GM18498 (cell line): ENCODE results near the gene SH2B3.
A peak's percentile ranks its signal among the peaks of the same experiment; 100 is the strongest.
"Not testable (repeated sequence)": the region's sequence is repeated elsewhere in the genome, so short reads cannot be mapped to it uniquely, and the experiment has no call there.

Experiments
- ATAC-seq: cut with Tn5 transposase; IDR thresholded peaks from one replicate; pipeline ENCODE4 v1.9.1; 2021; ENCODE audit warnings: mild to moderate bottlenecking, moderate library complexity; ENCODE audit not compliant: unreplicated experiment

SH2B3 gene

DNA sequence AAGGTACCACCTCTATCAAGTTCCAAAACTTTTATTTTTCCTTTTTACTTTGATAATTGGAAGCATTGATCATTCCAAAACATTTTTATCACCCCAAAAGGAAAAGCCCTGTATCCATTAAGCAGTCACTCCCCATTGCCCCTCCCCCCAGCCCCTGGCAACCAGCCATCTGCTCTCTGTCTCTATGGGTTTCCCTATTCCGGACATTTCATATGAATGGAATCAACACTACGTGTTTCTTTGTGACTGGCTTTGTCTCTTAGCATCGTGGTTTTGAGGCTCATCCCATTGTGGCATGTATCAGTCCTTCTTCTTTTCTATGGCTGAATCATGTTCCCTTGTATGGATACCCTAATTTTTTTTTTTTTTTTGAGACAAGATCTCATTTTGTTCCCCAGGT, 18.8 kb upstream of the SH2B3 start:
- ATAC-seq, result no peak

GRCh38 chr12:111387747-111388323, 17.9 kb upstream of the SH2B3 start:
- no peak for ATAC-seq

DNA sequence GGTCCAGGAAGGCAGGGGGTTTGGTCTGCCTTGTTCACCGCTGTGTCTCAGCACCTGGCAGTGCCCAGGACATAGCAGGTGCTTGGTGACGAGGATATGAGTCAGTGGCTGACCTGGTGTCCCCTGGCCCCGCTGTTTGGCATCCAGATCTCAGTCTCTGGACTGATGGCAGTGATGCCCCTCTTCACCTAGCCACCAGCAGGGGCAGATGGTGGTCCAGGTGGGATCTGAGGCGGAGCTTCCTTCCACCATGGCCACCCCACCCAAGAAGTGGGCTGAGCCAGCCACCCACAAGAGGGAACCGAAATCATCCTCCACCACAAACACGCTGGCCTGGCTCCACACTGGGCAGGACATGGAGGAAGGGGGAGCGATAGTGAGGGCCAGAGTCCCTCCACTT, 16.1 kb upstream of the SH2B3 start:
- ATAC-seq, result no peak

DNA sequence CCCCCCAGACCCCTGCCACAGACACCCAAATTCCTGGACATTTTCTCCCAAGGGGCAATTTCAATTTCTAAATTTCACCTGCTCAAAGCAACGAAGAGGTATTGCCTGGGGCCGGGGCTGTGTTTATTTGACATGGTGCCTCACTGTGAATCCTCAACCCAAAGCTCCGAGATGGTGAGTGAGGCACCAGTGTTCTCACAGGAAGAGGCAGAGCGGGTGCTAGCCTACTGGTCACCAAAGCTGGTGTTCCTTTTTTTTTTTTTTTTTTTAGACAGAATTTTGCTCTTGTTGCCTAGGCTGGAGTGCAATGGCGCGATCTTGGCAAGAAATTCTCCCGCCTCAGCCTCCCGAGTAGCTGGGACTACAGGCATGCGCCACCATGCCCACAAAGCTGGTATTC, 14.8 kb upstream of the SH2B3 start:
- no peak for ATAC-seq

GRCh38 chr12:111393700-111394300, 11.9 kb upstream of the SH2B3 start:
- ATAC-seq, result no peak

DNA sequence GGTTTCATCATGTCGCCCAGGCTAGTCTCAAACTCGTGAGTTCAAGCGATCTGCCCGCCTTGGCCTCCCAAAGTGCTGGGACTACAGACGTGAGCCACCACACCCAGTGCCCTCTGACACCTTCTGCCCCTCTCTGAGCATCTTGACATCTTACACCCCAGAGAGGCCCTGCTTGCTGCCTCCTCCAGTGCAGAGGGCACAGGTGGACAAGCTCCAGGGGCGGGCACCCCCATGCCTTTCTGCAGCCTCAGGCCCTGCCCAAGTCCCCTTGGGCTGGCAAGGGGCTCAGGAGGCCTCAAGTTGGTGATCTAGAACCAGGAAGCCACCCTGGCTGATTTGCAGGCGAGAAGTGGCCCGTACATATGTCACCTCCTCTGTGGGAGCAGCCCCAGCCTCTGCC, 11.2 kb upstream of the SH2B3 start:
- no peak for ATAC-seq

GRCh38 chr12:111395336-111396187, 10.2 kb upstream of the SH2B3 start:
- no peak for ATAC-seq

DNA sequence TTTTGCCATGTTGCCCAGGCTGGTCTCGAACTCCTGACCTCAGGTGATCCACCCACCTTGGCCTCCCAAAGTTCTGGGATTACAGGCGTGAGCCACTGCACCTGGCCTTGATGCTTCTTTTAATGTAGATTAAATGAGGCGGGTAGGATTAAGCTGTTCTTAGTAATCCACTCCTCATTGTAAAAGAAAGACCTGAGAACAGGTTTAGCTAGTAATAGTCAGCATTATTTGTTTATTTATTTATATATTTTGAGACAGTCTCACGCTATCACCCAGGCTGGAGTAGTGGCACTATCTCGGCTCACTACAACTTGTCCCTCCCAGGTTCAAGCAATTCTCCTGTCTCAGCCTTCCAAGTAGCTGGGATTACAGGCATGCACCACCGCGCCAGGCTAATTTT, 9.5 kb upstream of the SH2B3 start:
- not testable (repeated sequence) for ATAC-seq

GRCh38 chr12:111396726-111397445, 8.8 kb upstream of the SH2B3 start:
- ATAC-seq, result peak; percentile 75

- no peak for ATAC-seq
Measured at GRCh38 chr12:111398530-111398929, 7.2 kb upstream of the SH2B3 start.

DNA sequence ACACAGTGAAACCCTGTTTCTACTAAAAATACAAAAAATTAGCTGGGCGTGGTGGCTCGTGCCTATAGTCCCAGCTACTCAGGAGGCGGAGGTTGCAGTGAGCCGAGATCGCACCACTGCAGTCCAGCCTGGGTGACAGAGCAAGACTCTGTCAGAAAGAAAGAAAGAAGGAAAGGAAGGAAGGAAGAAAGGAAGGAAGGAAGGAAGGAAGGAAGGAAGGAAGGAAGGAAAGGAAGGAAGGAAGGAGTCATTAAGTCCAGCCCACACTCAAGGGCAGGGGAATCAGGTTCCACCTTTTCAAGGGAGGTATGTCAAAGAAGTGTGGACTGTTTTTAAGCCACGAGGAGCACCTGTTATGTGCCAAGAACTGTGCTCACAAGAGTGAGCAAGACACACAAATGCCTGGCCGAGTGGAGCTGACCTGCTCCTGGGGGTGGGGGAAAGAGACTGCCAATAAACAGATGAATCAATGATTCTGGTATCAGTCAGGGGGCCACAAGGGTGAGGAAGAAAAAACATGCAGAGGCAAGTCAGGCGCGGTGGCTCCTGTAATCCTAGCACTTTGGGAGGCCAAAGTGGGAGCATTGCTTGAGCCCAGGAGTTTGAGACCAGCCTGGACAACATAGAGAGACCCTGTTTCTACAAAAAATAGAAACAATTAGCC, 5.8 kb upstream of the SH2B3 start:
- ATAC-seq, result not testable (repeated sequence)

DNA sequence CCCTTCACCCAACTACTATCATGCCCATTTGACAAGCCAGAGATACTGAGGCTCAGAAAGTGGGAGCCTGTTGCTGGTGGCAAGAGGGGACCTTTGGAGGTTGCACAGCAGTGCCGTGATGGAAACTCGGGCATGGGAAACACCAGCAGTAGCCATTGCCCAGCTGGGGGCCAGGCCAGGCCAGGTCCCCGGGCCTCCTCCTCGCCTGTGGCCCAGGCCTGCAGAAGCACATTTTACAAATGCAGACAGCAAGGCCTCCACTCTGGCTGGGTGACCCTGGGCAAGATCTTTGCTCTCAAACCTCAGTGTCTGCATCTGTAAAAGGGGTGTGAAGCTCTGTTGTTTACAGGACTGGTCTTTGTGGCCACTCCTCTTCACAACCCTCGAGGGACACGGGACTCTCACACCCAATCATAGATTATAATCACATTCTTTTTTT, 4.5 kb upstream of the SH2B3 start:
- no peak for ATAC-seq

DNA sequence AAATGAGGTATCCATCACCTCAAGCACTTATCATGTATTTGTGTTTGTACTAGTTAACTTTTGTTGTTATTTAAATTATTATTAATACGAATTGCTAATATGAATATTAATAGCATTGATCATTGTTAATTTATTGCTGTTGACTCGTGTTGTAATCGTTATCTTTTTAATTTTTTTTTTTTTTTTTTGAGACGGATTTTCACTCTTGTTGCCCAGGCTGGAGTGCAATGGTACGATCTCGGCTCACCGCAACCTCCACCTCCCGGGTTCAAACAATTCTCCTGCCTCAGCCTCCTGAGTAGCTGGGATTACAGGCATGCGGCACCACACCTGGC, 3.3 kb upstream of the SH2B3 start:
- ATAC-seq, result not testable (repeated sequence)

GRCh38 chr12:111404362-111405148, 1.2 kb upstream of the SH2B3 start:
- no peak for ATAC-seq

DNA sequence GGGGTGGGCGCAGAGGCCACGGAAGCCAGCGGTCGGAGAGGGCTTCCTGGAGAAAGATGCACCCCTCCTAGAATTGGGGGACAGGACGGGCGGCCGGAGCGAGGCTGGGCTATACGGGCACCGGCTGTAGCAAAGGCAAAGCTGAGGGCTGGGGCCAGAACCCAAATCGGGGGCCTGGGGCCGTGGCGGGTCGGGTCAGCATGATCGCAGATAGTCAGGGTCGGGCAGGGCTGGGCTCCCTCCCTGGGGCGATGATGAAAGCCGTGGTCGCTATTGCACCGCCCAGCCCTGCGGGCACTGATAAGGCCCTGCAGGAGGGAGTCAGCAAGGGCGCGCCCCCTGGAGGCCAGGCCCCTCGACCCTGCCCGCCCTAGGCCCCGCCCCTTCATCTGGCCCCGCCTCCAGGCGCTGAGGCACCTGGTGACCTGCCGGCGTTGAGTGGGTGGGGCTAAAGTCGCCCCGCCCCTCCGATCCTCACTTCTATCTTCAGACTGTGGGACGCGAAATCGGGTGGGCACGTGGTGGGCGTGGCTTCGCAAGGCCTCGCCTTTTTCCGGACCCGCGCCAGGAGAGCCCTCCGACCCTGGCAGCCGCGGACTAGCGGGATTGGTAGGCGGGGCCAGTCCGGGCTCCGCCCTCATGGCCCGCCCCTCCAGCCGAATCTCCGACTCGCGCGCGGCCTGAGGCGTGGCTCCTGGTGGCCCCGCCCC, 419 bp upstream of the SH2B3 start:
- peak; percentile 71 for ATAC-seq

- no peak for ATAC-seq
Measured at GRCh38 chr12:111406474-111407376, 1.0 kb downstream of the SH2B3 start.

DNA sequence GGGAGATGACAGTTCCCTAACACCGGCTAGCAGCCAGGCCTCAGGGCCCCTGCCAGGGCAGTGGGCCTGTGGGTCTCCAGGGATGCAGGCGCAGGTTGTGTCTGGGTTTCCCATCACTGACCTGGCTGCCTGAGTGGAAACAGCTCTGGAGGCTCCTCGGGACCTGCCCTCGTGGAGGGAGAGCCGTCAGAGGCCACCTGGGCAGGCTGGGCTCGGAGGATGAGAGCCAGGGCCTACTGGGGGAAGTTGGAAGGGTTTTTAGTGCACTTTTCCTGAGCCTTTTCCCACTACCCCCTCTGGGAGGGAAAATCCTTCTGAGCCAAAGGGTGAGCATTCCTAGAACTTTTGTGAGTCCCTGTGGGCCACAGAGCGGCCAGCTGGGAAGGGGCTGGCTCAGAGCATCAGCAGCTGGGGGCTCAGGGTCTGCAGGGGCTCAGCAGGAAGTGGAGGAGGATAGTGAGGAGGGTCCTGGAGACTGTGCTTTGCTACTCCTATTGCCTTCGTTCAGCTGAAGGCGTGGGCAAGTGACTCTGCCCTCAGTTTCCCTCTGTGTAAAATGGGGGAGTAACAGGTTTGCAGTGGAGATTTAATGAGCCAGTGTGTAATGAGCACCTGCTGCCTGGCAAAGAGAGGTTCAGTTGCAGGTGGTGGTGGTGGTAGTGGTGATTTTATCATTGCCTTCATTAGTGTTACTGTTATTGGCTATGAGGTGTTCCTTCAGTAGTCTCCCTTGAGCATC, 1.8 kb downstream of the SH2B3 start:
- ATAC-seq, result no peak

GRCh38 chr12:111408116-111408440, 2.4 kb downstream of the SH2B3 start:
- no peak for ATAC-seq
